Thyroid gland (tissue), 4 donors: ENCODE data around the gene LRRC73. TPM values are rescaled to one million over a fixed set of nuclear protein-coding genes. Genes with fewer than 3 reads are reported as not detected.
"Not testable (repeated sequence)": the region's sequence is repeated elsewhere in the genome, so short reads cannot be mapped to it uniquely, and the experiment has no call there.

Experiments used
- DNase-seq, 2 donors: peaks; one replicate each; pipeline ENCODE4 v3.0.0-alpha.2; 2019
- H3K27ac ChIP-seq, 3 donors: fragments of 200-600 bp; sonication (generic); 1 replicate in 2 of 3; 2 replicates in 1 of 3; pipeline ENCODE4 v1.5.1; 2016 to 2019; ENCODE audit warnings: mild to moderate bottlenecking in 1 of 3, moderate library complexity in 1 of 3
- H3K27me3 ChIP-seq: fragments of 200-600 bp; sonication (generic); one replicate; pipeline ENCODE4 v1.5.1; 2019
- H3K36me3 ChIP-seq, 2 donors: fragments of 200-600 bp; sonication (generic); one replicate each; pipeline ENCODE4 v1.5.1; 2016 to 2019
- H3K4me1 ChIP-seq, 2 donors: fragments of 200-600 bp; sonication (generic); one replicate each; pipeline ENCODE4 v1.5.1; 2017 to 2019
- H3K4me3 ChIP-seq, 3 donors: fragments of 200-600 bp; sonication (generic); replicated peaks in 1 of 3; 1 replicate in 2 of 3; 2 replicates in 1 of 3; pipeline ENCODE4 v1.5.1; 2016; ENCODE audit warnings: mild to moderate bottlenecking in 1 of 3
- H3K9me3 ChIP-seq: fragments of 200-600 bp; sonication (generic); one replicate; pipeline ENCODE4 v1.5.1; 2017
- POLR2A ChIP-seq, 2 donors: fragments of 450-650 bp; IDR thresholded peaks; one replicate each; pipeline ENCODE4 v1.6.1; 2017; ENCODE audit warnings: antibody characterized with exemption in 2 of 2, mild to moderate bottlenecking in 2 of 2, moderate library complexity in 1 of 2
- WGBS, 2 donors: methylation state at CpG; one replicate each; pipeline ENCODE4 v1.1.5; 2017; 5-methylcytosine and 5-hydroxymethylcytosine counted together
- intact Hi-C: fragments of 100-400 bp; cut with DNase I; formaldehyde crosslinking; loops from one replicate; pipeline ENCODE4 v1.15.1; 2023
- total RNA-seq, 4 donors: library from RNA; depleted of rRNA; stranded (reverse); fragments of >200 nt; gene quantifications; one replicate each; pipeline ENCODE4 v1.2.3, GENCODE V29; 2016
- TF ChIP-seq, protein P1 (sequence below), 6 experiments: fragments of 200-600 bp in 3 of 6; fragments of 450-650 bp in 3 of 6; sonication (generic) in 3 of 6; IDR thresholded peaks; one replicate each; pipeline ENCODE4 v1.5.1; 2016 to 2019; ENCODE audit warnings: antibody characterized with exemption in 6 of 6, mild to moderate bottlenecking in 2 of 6, inconsistent platforms in 1 of 6, moderate library complexity in 1 of 6

LRRC73 gene, protein sequence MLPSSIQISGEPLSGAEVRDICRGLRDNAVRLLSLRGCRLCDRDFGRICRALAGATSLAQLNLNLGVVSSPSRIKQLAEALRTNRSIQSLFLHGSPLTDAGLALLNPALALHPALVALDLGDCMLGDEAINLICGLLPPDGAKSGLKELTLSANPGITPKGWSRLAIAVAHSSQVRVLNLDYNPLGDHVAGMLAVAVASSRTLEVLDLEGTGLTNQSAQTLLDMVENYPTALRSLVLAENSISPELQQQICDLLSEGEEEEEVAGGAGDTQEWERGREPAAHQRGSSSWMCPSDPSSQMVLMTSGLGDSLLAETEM
- total RNA-seq, result 1 to 10 TPM in 3 of 4 donors, under 1 TPM in 1; 0.67 to 2.0 (median 1.6) TPM

DNA sequence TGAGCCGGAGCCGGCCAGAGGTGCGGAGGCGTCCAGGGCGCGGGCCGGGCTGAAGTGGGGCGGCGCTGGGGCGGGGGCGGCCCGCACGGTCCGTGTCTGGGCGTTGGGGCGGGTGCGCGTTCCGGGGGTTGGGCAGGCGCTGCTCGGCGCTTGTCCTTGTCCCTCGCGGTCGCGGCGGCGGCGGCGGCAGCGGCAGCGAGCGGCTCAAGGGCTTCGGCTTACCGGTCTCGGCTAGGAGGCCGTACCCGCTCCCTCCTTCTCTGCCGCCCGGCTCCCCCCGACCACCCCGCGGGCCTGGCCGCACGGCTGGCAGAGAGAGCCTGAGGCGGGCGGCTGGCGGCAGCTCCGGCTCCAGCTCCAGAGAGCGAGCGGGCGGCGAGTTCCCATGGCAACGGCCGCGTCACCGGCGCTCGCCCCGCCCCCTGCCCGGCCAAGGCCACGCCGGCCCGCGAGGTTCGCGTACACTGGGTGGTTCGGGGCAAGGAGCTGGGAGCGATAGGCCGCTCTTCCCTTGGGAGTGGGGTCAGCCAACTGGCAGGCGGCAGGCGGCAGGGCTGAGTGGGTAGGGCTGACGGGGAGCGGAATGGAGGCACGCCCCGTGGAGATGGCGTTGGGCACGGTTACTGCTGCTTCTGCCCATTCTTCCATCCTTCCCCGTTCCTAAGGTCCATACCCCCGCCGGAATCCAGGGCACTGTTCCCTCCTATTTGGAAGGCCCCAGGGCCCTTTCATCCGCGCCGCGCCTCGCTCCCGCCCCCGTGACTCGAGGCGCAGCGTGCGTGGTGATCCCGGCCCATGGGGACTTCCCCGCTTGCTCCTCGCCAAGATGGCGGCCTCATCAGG is at the start of gene LRRC73:
Gene LRRC73 (minus strand): TSS at position 363 of the 843 bp plus-strand sequence. CDS start 561 bp downstream, outside the sequence.
- peaks cover 13 to 25% of the 10 kb centered on the region in 2 donors for H3K4me1 ChIP-seq

DNA sequence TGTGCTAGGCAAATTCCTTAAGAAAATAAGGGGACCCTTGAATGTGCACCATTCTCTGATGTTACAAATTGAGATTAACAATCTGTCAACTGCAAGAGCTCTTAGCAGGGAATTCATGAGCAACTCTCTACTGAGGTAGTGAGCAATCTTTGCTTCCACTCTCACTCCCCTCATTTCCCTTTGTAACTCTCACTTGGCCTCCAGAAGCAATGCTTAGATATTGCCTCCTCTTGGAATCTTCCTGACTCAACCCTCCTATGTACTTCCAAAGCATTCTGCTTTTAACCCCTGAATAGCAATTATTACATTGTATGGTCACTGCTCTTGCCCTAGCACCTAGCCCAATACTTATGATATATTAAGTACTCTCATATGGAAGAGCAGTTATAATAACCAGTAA is 49.2 kb upstream of the LRRC73 start:
- intact Hi-C loops, result no loop called here
- no peaks in the 10 kb centered on the region for H3K4me1 ChIP-seq
- DNase-seq, result no peak
- peaks cover 41 to 75% of the 10 kb centered on the region in 2 donors for H3K36me3 ChIP-seq
- no peak overlapping the region for H3K4me3 ChIP-seq
- no peaks in the 10 kb centered on the region for H3K27me3 ChIP-seq
- H3K27ac ChIP-seq, result no peak overlapping the region
- TF ChIP-seq POLR2A (IDR thresholded peaks at IDR 0.05), result no peak
- TF ChIP-seq, protein P1, sequence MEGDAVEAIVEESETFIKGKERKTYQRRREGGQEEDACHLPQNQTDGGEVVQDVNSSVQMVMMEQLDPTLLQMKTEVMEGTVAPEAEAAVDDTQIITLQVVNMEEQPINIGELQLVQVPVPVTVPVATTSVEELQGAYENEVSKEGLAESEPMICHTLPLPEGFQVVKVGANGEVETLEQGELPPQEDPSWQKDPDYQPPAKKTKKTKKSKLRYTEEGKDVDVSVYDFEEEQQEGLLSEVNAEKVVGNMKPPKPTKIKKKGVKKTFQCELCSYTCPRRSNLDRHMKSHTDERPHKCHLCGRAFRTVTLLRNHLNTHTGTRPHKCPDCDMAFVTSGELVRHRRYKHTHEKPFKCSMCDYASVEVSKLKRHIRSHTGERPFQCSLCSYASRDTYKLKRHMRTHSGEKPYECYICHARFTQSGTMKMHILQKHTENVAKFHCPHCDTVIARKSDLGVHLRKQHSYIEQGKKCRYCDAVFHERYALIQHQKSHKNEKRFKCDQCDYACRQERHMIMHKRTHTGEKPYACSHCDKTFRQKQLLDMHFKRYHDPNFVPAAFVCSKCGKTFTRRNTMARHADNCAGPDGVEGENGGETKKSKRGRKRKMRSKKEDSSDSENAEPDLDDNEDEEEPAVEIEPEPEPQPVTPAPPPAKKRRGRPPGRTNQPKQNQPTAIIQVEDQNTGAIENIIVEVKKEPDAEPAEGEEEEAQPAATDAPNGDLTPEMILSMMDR (IDR thresholded peaks at IDR 0.05), result no peak
- H3K9me3 ChIP-seq, result no peaks in the 10 kb centered on the region

More for the DNA sequence above, at the start of gene LRRC73:
- intact Hi-C loops, result loop anchor here (5.0 to 10.0 kb wide), 2 partner anchors 145 to 248 kb away; partner anchors contain the start of gene ZNF318
- H3K27ac ChIP-seq, result peak within 1 kb of the TSS in 1 of 3 donors; percentile 38
- 16% methylated on average over 51 of the region's 96 CpGs; no CpG with 5 or more reads in 1 of the 2 donors for WGBS, 2 donors
- no peaks in the 10 kb centered on the region for H3K27me3 ChIP-seq
- TF ChIP-seq, protein P1 (IDR thresholded peaks at IDR 0.05), result no peak
- peak in 1 of 2 donors; percentile 69 for TF ChIP-seq POLR2A (IDR thresholded peaks at IDR 0.05)
- no peaks in the 10 kb centered on the region for H3K9me3 ChIP-seq
- peaks cover 35 to 36% of the 10 kb centered on the region in 2 donors for H3K36me3 ChIP-seq
- DNase-seq, result peak; percentile 86 to 89
- H3K4me3 ChIP-seq, result peak within 1 kb of the TSS in 2 of 3 donors; percentile 10 to 68

DNA sequence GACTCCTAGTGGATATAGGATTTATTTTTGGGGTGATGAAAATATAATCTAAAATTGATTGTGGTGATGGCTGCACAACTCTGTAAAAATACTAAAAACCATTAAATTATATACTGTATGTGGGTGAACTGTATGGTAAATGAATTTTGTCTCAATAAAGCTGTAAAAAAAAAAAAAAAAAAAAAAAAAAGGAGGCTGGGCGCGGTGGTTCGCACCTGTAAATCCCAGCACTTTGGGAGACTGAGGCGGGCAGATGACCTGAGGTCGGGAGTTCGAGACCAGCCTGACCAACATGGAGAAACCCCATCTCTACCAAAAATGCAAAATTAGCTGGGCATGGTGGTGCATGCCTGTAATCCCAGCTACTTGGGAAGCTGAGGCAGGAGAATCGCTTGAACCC is 47.5 kb upstream of the LRRC73 start:
- H3K27ac ChIP-seq, H3K9me3 ChIP-seq, H3K4me3 ChIP-seq, DNase-seq, intact Hi-C loops, H3K4me1 ChIP-seq, H3K27me3 ChIP-seq: not testable (repeated sequence)
- 93 to 97% methylated on average over 7 of the region's 7 CpGs for WGBS, 2 donors
- H3K36me3 ChIP-seq, result peaks cover 47 to 74% of the 10 kb centered on the region in 2 donors

DNA sequence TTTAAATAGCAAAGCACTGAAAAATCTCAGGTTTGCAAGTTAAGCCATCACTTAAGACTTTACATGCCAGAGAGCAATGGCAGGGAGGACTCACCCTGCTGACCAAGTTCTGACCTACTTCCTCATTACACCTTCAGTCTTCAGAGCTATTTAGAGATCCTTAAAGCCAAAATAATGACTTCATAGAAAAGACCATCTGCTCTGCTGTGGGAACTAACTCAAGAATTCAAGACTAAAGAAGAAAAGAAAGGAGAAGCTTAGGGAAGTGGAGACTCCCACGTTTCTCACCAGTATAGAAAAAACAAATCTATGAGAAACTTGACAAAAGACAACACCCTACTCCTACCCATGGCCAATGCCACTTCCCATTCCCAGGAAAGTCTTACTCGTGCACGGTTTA is 37.1 kb upstream of the LRRC73 start:
- Histone ChIP-seq H3K27ac (no peak overlapping the region), H3K27me3 (no peaks in the 10 kb centered on the region), H3K9me3 (no peaks in the 10 kb centered on the region), H3K4me1 (no peaks in the 10 kb centered on the region), H3K36me3 (peaks cover 46 to 66% of the 10 kb centered on the region in 2 donors), H3K4me3 (no peak overlapping the region)
- no peak for DNase-seq
- 90 to 92% methylated on average over 3 of the region's 3 CpGs for WGBS, 2 donors
- TF ChIP-seq POLR2A (IDR thresholded peaks at IDR 0.05), result no peak
- intact Hi-C loops, result no loop called here

DNA sequence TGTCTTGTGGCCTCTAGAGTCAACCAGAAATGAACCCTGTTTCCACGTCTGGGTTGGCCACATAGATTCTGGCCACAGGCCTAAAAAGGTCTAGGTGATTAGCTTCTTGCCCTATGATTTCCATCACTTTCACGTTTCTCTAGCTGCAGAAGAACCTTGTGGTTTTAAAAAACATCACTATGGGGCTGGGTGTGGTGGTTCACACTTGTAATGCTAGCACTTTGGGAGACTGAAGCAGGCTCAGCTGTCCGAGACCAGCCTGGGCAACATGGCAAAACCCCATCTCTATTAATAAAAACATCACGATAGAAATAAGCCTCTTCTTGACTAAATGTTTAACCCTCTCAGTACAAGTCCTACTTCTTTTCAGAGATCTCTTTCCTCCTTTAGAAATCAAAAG is 34.3 kb upstream of the LRRC73 start:
- DNase-seq, result no peak
- Histone ChIP-seq H3K4me3 (no peak overlapping the region), H3K4me1 (no peaks in the 10 kb centered on the region), H3K27ac (no peak overlapping the region), H3K9me3 (no peaks in the 10 kb centered on the region), H3K36me3 (peaks cover 37 to 46% of the 10 kb centered on the region in 2 donors), H3K27me3 (no peaks in the 10 kb centered on the region)
- WGBS, 2 donors, result 74 to 80% methylated on average over 4 of the region's 4 CpGs
- intact Hi-C loops, result no loop called here
- TF ChIP-seq, protein P1 (IDR thresholded peaks at IDR 0.05), result no peak
- no peak for TF ChIP-seq POLR2A (IDR thresholded peaks at IDR 0.05)
